Stimulated activated CD4-positive, alpha-beta T cell treated with anti-CD3 and anti-CD28 coated beads, Interleukin-12 subunit alpha, Interleukin-12 subunit beta, amount 100 ng/mL, for 24 hours (primary cell): Measurements from ENCODE around the gene HDAC5.
A peak's percentile ranks its signal among the peaks of the same experiment; 100 is the strongest.
"Not testable (repeated sequence)": the region's sequence is repeated elsewhere in the genome, so short reads cannot be mapped to it uniquely, and the experiment has no call there.

Experiments
- DNase-seq, 2 experiments: peaks; one replicate each; pipeline ENCODE4 v3.0.0-alpha.2; 2020; ENCODE audit warnings: low read depth in 2 of 2

The HDAC5 gene

GRCh38 chr17:44069974-44070454 lies 53.4 kb downstream of the HDAC5 start:
- DNase-seq, result no peak

GRCh38 chr17:44067545-44067940 lies 55.9 kb downstream of the HDAC5 start:
- DNase-seq, result no peak

GRCh38 chr17:44066204-44066930 lies 57.1 kb downstream of the HDAC5 start, which contains the start of gene LSM12:
Gene LSM12, minus strand, starts transcription at chr17:44066671. Its CDS starts 84 bp downstream, at chr17:44066587.
- DNase-seq, result peak; percentile 83 to 87

GRCh38 chr17:44065668-44066203 lies 57.7 kb downstream of the HDAC5 start:
- peak in 1 of 2 experiments; percentile 10 for DNase-seq

GRCh38 chr17:44063704-44064639 lies 59.5 kb downstream of the HDAC5 start:
- no peak for DNase-seq

GRCh38 chr17:44062871-44063270 lies 60.6 kb downstream of the HDAC5 start:
- no peak for DNase-seq

GRCh38 chr17:44061446-44061845 lies 62.0 kb downstream of the HDAC5 start:
- no peak for DNase-seq

GRCh38 chr17:44059101-44059892 lies 64.1 kb downstream of the HDAC5 start:
- no peak for DNase-seq

- DNase-seq, result no peak
These were observed 70.1 kb downstream of the HDAC5 start for GRCh38 chr17:44053125-44053872.

GRCh38 chr17:44049294-44050060 lies 74.0 kb downstream of the HDAC5 start:
- DNase-seq, result no peak

GRCh38 chr17:44046893-44047292 lies 76.5 kb downstream of the HDAC5 start:
- DNase-seq, result not testable (repeated sequence)

- no peak for DNase-seq
These were observed 78.0 kb downstream of the HDAC5 start for GRCh38 chr17:44045486-44045885.

GRCh38 chr17:44044071-44044470 lies 79.4 kb downstream of the HDAC5 start:
- no peak for DNase-seq

GRCh38 chr17:44043272-44043696 lies 80.2 kb downstream of the HDAC5 start:
- DNase-seq, result no peak

GRCh38 chr17:44039829-44040635 lies 83.4 kb downstream of the HDAC5 start:
- no peak for DNase-seq

GRCh38 chr17:44038604-44039011 lies 84.8 kb downstream of the HDAC5 start:
- DNase-seq, result no peak

GRCh38 chr17:44037471-44037870 lies 86.0 kb downstream of the HDAC5 start:
- no peak for DNase-seq

GRCh38 chr17:44034688-44035087 lies 88.8 kb downstream of the HDAC5 start:
- not testable (repeated sequence) for DNase-seq

- DNase-seq, result no peak
These were observed 89.5 kb downstream of the HDAC5 start for GRCh38 chr17:44033861-44034408.
